Peyer's patch (tissue), 4 donors: ENCODE data around the gene GATM.

Experiments
- POLR2A ChIP-seq, 2 donors: fragments of 450-650 bp; IDR thresholded peaks; one replicate each; pipeline ENCODE4 v1.5.1; 2017; ENCODE audit warnings: antibody characterized with exemption in 2 of 2, mild to moderate bottlenecking in 2 of 2, moderate library complexity in 2 of 2
- TF ChIP-seq, protein P1 (sequence below), 6 experiments: fragments of 450-650 bp in 4 of 6; fragments of 200-600 bp in 2 of 6; sonication (generic) in 1 of 6; IDR thresholded peaks; one replicate each; pipeline ENCODE4 v1.5.1; 2017 to 2019; ENCODE audit warnings: antibody characterized with exemption in 6 of 6, mild to moderate bottlenecking in 3 of 6, moderate library complexity in 1 of 6

- no peak for TF ChIP-seq POLR2A (IDR thresholded peaks at IDR 0.05)
- TF ChIP-seq, protein P1, sequence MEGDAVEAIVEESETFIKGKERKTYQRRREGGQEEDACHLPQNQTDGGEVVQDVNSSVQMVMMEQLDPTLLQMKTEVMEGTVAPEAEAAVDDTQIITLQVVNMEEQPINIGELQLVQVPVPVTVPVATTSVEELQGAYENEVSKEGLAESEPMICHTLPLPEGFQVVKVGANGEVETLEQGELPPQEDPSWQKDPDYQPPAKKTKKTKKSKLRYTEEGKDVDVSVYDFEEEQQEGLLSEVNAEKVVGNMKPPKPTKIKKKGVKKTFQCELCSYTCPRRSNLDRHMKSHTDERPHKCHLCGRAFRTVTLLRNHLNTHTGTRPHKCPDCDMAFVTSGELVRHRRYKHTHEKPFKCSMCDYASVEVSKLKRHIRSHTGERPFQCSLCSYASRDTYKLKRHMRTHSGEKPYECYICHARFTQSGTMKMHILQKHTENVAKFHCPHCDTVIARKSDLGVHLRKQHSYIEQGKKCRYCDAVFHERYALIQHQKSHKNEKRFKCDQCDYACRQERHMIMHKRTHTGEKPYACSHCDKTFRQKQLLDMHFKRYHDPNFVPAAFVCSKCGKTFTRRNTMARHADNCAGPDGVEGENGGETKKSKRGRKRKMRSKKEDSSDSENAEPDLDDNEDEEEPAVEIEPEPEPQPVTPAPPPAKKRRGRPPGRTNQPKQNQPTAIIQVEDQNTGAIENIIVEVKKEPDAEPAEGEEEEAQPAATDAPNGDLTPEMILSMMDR (IDR thresholded peaks at IDR 0.05) = no peak
Measured at GRCh38 chr15:45386420-45386819, 8.1 kb upstream of the GATM start.
